Dermis microvascular lymphatic vessel endothelial cell (primary cell): Measurements from ENCODE around the gene NUP107. TPM values are rescaled to one million over a fixed set of nuclear protein-coding genes. Genes with fewer than 3 reads are reported as not detected.
A peak's percentile ranks its signal among the peaks of the same experiment; 100 is the strongest.

ENCODE experiments used
- DNase-seq, 2 donors: peaks; one replicate each; pipeline versions ENCODE4 v3.0.0 to v3.0.0-alpha.2; 2010; ENCODE audit warnings: low read depth in 2 of 2
- total RNA-seq: library from RNA; depleted of rRNA; stranded (reverse); fragments of >200 nt; gene quantifications from 2 replicates; pipeline ENCODE4 v1.2.1, GENCODE V29; 2014

The NUP107 gene
- total RNA-seq, 1 donor from 2014 or later = 44.3 TPM

GRCh38 chr12:68772714-68773113 is 85.9 kb downstream of the NUP107 start:
- peak in 1 of 2 donors; percentile 51 for DNase-seq

GRCh38 chr12:68773582-68773981 is 86.8 kb downstream of the NUP107 start:
- no peak for DNase-seq

GRCh38 chr12:68775121-68775630 is 88.4 kb downstream of the NUP107 start:
- no peak for DNase-seq

GRCh38 chr12:68776976-68777610 is 90.3 kb downstream of the NUP107 start:
- no peak for DNase-seq

- no peak for DNase-seq
Observed at GRCh38 chr12:68779280-68779679, 92.5 kb downstream of the NUP107 start.

- no peak for DNase-seq
Observed at GRCh38 chr12:68780731-68781130, 94.0 kb downstream of the NUP107 start.

- DNase-seq = no peak
Observed at GRCh38 chr12:68781728-68782127, 95.0 kb downstream of the NUP107 start.

- no peak for DNase-seq
Observed at GRCh38 chr12:68784015-68784414, 97.2 kb downstream of the NUP107 start.

- no peak for DNase-seq
Observed at GRCh38 chr12:68785358-68785757, 98.6 kb downstream of the NUP107 start.

GRCh38 chr12:68785823-68786222 is 99.0 kb downstream of the NUP107 start:
- DNase-seq = no peak

GRCh38 chr12:68786929-68787328 is 100.2 kb downstream of the NUP107 start:
- peak; percentile 50 to 56 for DNase-seq

GRCh38 chr12:68788554-68789143 is 101.9 kb downstream of the NUP107 start:
- DNase-seq = no peak

GRCh38 chr12:68789144-68789878 is 102.5 kb downstream of the NUP107 start:
- DNase-seq = no peak

GRCh38 chr12:68790081-68790951 is 103.5 kb downstream of the NUP107 start:
- DNase-seq = no peak

GRCh38 chr12:68790952-68791234 is 104.1 kb downstream of the NUP107 start:
- DNase-seq = no peak

- DNase-seq = no peak
Observed at GRCh38 chr12:68791897-68792481, 105.2 kb downstream of the NUP107 start.

- peak; percentile 36 to 63 for DNase-seq
Observed at GRCh38 chr12:68792952-68793351, 106.2 kb downstream of the NUP107 start.

GRCh38 chr12:68793436-68793835 is 106.7 kb downstream of the NUP107 start:
- no peak for DNase-seq

- DNase-seq = no peak
Observed at GRCh38 chr12:68793975-68794652, 107.3 kb downstream of the NUP107 start.

- DNase-seq = no peak
Observed at GRCh38 chr12:68794653-68795251, 108.0 kb downstream of the NUP107 start.
